ENCODE measurements around the gene CHRM5.

Gene CHRM5

DNA sequence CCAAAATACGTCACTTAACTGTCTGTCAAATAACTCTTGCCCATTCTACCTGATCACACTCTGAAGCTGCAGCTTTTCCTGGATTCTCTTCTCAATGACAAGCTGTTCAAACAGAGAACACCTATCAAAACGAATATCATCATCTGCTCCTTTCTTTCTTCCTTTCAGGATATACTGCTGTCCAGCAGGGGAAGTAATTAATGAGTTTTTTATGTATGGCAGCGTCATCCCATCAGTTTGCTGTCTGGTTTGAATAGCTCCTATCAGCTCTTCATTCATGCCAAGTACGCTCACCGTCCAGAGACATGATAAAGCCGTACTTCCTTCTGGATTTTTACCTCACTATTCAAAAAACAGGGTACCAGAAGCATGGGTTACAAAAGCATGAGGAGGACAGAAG is at the start of gene CHRM5:
Gene CHRM5, plus strand, starts transcription at position 274 of the 400 bp plus-strand sequence. CDS start 94,221 bp downstream, outside the sequence.
- H3K27me3 ChIP-seq (ENCODE audit: control insufficient read depth, insufficient read depth, low read length): no peaks in the 10 kb centered on the region
- no peak within 1 kb of the TSS for H3K27ac ChIP-seq (ENCODE audit: low read length)
- H3K9ac ChIP-seq (ENCODE audit: low read length): no peak within 1 kb of the TSS
- H3K4me3 ChIP-seq (ENCODE audit: low read length): no peak within 1 kb of the TSS
- no peaks in the 10 kb centered on the region for H3K9me3 ChIP-seq (ENCODE audit: control insufficient read depth, low read depth, low read length)
- no peaks in the 10 kb centered on the region for H3K36me3 ChIP-seq (ENCODE audit: control insufficient read depth, low read depth, low read length)
- peaks cover 3% of the 10 kb centered on the region for H3K4me1 ChIP-seq (ENCODE audit: control insufficient read depth, low read depth, low read length)

GRCh38 chr15:33923446-33923845 is 44.9 kb upstream of the CHRM5 start:
- Histone ChIP-seq H3K9ac (ENCODE audit: low read length) (no peak overlapping the region), H3K27me3 (ENCODE audit: control insufficient read depth, insufficient read depth, low read length) (no peaks in the 10 kb centered on the region), H3K9me3 (ENCODE audit: control insufficient read depth, low read depth, low read length) (no peaks in the 10 kb centered on the region), H3K27ac (ENCODE audit: low read length) (no peak overlapping the region), H3K4me1 (ENCODE audit: control insufficient read depth, low read depth, low read length) (no peaks in the 10 kb centered on the region), H3K4me3 (ENCODE audit: low read length) (no peak overlapping the region), H3K36me3 (ENCODE audit: control insufficient read depth, low read depth, low read length) (no peaks in the 10 kb centered on the region)

DNA sequence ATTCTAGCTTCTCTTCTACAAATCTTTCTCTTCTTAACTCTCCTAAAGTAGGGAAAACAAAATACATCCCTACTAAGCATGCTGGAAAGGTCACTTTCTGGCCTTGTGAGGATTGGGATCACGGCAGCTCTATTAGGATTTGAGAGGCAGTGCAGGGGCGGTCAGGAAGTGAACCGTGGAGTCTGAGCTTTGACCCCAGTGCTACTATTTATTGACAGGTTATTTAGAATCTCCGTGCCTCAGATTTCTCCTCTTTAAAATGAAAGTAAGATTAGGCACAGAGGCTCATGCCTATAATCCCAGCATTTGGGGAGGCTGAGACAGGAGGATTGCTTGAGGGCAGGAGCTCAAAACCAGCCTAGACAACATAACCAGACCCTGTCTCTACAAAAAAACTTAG is 42.0 kb upstream of the CHRM5 start:
- H3K36me3 ChIP-seq (ENCODE audit: control insufficient read depth, low read depth, low read length): no peaks in the 10 kb centered on the region

DNA sequence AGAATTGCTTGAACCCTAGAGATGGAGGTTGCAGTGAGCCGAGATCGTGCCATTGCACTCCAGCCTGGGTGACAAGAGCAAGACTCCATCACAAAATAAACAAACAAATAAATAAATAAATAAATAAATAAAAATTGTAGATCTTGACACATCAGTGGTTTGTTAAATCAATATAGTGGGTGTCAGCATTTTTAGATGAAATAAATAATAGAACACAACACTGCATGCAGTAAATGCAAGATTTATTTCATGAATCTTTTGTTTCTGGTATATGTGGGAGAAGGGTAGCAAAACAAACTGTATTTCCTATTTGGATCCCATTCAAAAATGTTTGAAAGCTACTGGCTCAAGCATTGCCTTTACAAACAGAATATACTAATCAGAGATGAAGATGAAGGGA is 35.6 kb upstream of the CHRM5 start:
- Histone ChIP-seq H3K9me3 (ENCODE audit: control insufficient read depth, low read depth, low read length) (no peaks in the 10 kb centered on the region), H3K27me3 (ENCODE audit: control insufficient read depth, insufficient read depth, low read length) (no peaks in the 10 kb centered on the region), H3K4me3 (ENCODE audit: low read length) (no peak overlapping the region), H3K27ac (ENCODE audit: low read length) (no peak overlapping the region), H3K4me1 (ENCODE audit: control insufficient read depth, low read depth, low read length) (no peaks in the 10 kb centered on the region), H3K9ac (ENCODE audit: low read length) (no peak overlapping the region), H3K36me3 (ENCODE audit: control insufficient read depth, low read depth, low read length) (no peaks in the 10 kb centered on the region)

More for the DNA sequence above, 42.0 kb upstream of the CHRM5 start:
- Histone ChIP-seq H3K27ac (ENCODE audit: low read length) (no peak overlapping the region), H3K4me1 (ENCODE audit: control insufficient read depth, low read depth, low read length) (no peaks in the 10 kb centered on the region), H3K9ac (ENCODE audit: low read length) (no peak overlapping the region), H3K9me3 (ENCODE audit: control insufficient read depth, low read depth, low read length) (no peaks in the 10 kb centered on the region), H3K27me3 (ENCODE audit: control insufficient read depth, insufficient read depth, low read length) (no peaks in the 10 kb centered on the region), H3K4me3 (ENCODE audit: low read length) (no peak overlapping the region)

- Histone ChIP-seq H3K27ac (ENCODE audit: low read length) (no peak overlapping the region), H3K27me3 (ENCODE audit: control insufficient read depth, insufficient read depth, low read length) (no peaks in the 10 kb centered on the region), H3K4me3 (ENCODE audit: low read length) (no peak overlapping the region), H3K4me1 (ENCODE audit: control insufficient read depth, low read depth, low read length) (no peaks in the 10 kb centered on the region), H3K9me3 (ENCODE audit: control insufficient read depth, low read depth, low read length) (no peaks in the 10 kb centered on the region), H3K36me3 (ENCODE audit: control insufficient read depth, low read depth, low read length) (no peaks in the 10 kb centered on the region), H3K9ac (ENCODE audit: low read length) (no peak overlapping the region)
Observed at GRCh38 chr15:33934396-33934795, 33.9 kb upstream of the CHRM5 start.

GRCh38 chr15:33934921-33935320 is 33.4 kb upstream of the CHRM5 start:
- no peaks in the 10 kb centered on the region for H3K36me3 ChIP-seq (ENCODE audit: control insufficient read depth, low read depth, low read length)
- no peak overlapping the region for H3K9ac ChIP-seq (ENCODE audit: low read length)
- H3K9me3 ChIP-seq (ENCODE audit: control insufficient read depth, low read depth, low read length): no peaks in the 10 kb centered on the region
- H3K4me3 ChIP-seq (ENCODE audit: low read length): no peak overlapping the region
- no peak overlapping the region for H3K27ac ChIP-seq (ENCODE audit: low read length)
- no peaks in the 10 kb centered on the region for H3K4me1 ChIP-seq (ENCODE audit: control insufficient read depth, low read depth, low read length)
- no peaks in the 10 kb centered on the region for H3K27me3 ChIP-seq (ENCODE audit: control insufficient read depth, insufficient read depth, low read length)

GRCh38 chr15:33941279-33942063 is 26.8 kb upstream of the CHRM5 start:
- no peak overlapping the region for H3K4me3 ChIP-seq (ENCODE audit: low read length)
- no peaks in the 10 kb centered on the region for H3K27me3 ChIP-seq (ENCODE audit: control insufficient read depth, insufficient read depth, low read length)
- no peaks in the 10 kb centered on the region for H3K9me3 ChIP-seq (ENCODE audit: control insufficient read depth, low read depth, low read length)
- H3K9ac ChIP-seq (ENCODE audit: low read length): no peak overlapping the region
- H3K27ac ChIP-seq (ENCODE audit: low read length): no peak overlapping the region
- H3K4me1 ChIP-seq (ENCODE audit: control insufficient read depth, low read depth, low read length): no peaks in the 10 kb centered on the region
- H3K36me3 ChIP-seq (ENCODE audit: control insufficient read depth, low read depth, low read length): no peaks in the 10 kb centered on the region

- no peak overlapping the region for H3K9ac ChIP-seq (ENCODE audit: low read length)
- H3K36me3 ChIP-seq (ENCODE audit: control insufficient read depth, low read depth, low read length): no peaks in the 10 kb centered on the region
- H3K27ac ChIP-seq (ENCODE audit: low read length): no peak overlapping the region
- no peak overlapping the region for H3K4me3 ChIP-seq (ENCODE audit: low read length)
- H3K4me1 ChIP-seq (ENCODE audit: control insufficient read depth, low read depth, low read length): no peaks in the 10 kb centered on the region
- H3K27me3 ChIP-seq (ENCODE audit: control insufficient read depth, insufficient read depth, low read length): no peaks in the 10 kb centered on the region
- no peaks in the 10 kb centered on the region for H3K9me3 ChIP-seq (ENCODE audit: control insufficient read depth, low read depth, low read length)
Observed at GRCh38 chr15:33946152-33946551, 22.1 kb upstream of the CHRM5 start.

DNA sequence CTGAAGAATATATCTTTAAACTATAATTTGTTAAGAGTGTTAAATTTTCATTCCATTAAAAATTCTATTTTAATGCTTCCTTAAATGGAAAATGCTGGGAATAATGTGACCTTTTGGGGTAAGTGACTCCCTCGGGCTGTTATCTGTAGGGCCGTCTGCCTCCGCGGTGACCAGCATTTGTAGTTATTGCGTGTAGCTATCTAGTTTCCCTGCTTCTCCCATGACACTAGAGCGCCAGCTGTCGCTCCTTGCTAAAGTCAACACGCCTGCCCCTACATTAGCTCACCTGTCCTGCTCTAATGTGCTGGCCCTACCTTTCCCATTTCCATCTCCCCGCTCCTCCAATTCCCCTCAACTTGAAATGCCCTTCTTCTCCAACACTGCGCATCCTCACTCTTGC is 12.4 kb upstream of the CHRM5 start:
- H3K9ac ChIP-seq (ENCODE audit: low read length): no peak overlapping the region
- no peak overlapping the region for H3K27ac ChIP-seq (ENCODE audit: low read length)
- H3K9me3 ChIP-seq (ENCODE audit: control insufficient read depth, low read depth, low read length): no peaks in the 10 kb centered on the region
- H3K4me1 ChIP-seq (ENCODE audit: control insufficient read depth, low read depth, low read length): no peaks in the 10 kb centered on the region
- no peaks in the 10 kb centered on the region for H3K36me3 ChIP-seq (ENCODE audit: control insufficient read depth, low read depth, low read length)
- no peaks in the 10 kb centered on the region for H3K27me3 ChIP-seq (ENCODE audit: control insufficient read depth, insufficient read depth, low read length)
- H3K4me3 ChIP-seq (ENCODE audit: low read length): no peak overlapping the region

- H3K9ac ChIP-seq (ENCODE audit: low read length): no peak overlapping the region
- H3K27me3 ChIP-seq (ENCODE audit: control insufficient read depth, insufficient read depth, low read length): no peaks in the 10 kb centered on the region
- no peaks in the 10 kb centered on the region for H3K4me1 ChIP-seq (ENCODE audit: control insufficient read depth, low read depth, low read length)
- no peak overlapping the region for H3K4me3 ChIP-seq (ENCODE audit: low read length)
- no peaks in the 10 kb centered on the region for H3K36me3 ChIP-seq (ENCODE audit: control insufficient read depth, low read depth, low read length)
- H3K27ac ChIP-seq (ENCODE audit: low read length): no peak overlapping the region
- H3K9me3 ChIP-seq (ENCODE audit: control insufficient read depth, low read depth, low read length): no peaks in the 10 kb centered on the region
Observed at GRCh38 chr15:33956397-33956796, 11.9 kb upstream of the CHRM5 start.

DNA sequence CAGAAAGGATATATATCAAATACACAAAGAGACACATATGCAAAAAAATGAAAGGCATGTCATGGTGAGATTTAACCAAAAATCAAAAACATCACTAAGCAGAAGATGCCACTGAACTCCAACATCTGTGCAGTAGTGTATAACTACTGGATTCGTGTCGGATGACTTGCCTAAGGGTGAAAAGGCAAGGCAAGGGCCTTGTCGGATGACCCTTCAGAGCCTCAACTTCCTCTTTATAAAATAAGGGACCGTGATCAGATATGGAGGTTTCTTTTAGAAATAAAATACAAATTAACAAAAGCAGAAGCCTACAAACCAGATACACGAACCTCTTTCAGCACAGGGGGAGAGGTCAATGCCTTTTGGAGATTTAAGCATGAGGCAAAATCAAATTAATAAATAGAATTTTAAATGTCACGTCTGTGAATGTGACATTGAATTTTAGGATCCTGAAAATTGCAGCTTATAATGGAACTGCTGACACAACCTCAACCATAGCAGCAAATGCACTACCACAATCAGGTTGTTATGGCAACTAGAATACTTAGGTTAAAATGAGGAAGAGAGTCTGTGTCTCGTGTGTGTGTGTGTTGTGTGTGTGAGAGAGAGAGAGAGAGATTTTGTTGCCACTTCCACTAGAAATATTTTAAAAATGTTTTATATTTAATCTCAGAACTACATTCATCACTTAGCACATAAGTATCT is 8.3 kb upstream of the CHRM5 start:
- no peaks in the 10 kb centered on the region for H3K4me1 ChIP-seq (ENCODE audit: control insufficient read depth, low read depth, low read length)
- no peaks in the 10 kb centered on the region for H3K36me3 ChIP-seq (ENCODE audit: control insufficient read depth, low read depth, low read length)
- H3K9me3 ChIP-seq (ENCODE audit: control insufficient read depth, low read depth, low read length): no peaks in the 10 kb centered on the region
- no peak overlapping the region for H3K27ac ChIP-seq (ENCODE audit: low read length)
- H3K4me3 ChIP-seq (ENCODE audit: low read length): no peak overlapping the region
- no peak overlapping the region for H3K9ac ChIP-seq (ENCODE audit: low read length)
- no peaks in the 10 kb centered on the region for H3K27me3 ChIP-seq (ENCODE audit: control insufficient read depth, insufficient read depth, low read length)

- H3K9ac ChIP-seq (ENCODE audit: low read length): no peak overlapping the region
- H3K27me3 ChIP-seq (ENCODE audit: control insufficient read depth, insufficient read depth, low read length): no peaks in the 10 kb centered on the region
- H3K4me3 ChIP-seq (ENCODE audit: low read length): no peak overlapping the region
- no peaks in the 10 kb centered on the region for H3K4me1 ChIP-seq (ENCODE audit: control insufficient read depth, low read depth, low read length)
- H3K27ac ChIP-seq (ENCODE audit: low read length): no peak overlapping the region
- H3K36me3 ChIP-seq (ENCODE audit: control insufficient read depth, low read depth, low read length): no peaks in the 10 kb centered on the region
- no peaks in the 10 kb centered on the region for H3K9me3 ChIP-seq (ENCODE audit: control insufficient read depth, low read depth, low read length)
Observed at GRCh38 chr15:33960549-33960935, 7.8 kb upstream of the CHRM5 start.
